Rectal smooth muscle tissue (tissue), 1 donor: ENCODE data around the gene BTBD1.
"Not testable (repeated sequence)": the region's sequence is repeated elsewhere in the genome, so short reads cannot be mapped to it uniquely, and the experiment has no call there.

Source experiments
- H3K27ac ChIP-seq: one replicate; pipeline ENCODE4 v1.7.0; 2013; ENCODE audit warnings: low read depth, low read length, inconsistent platforms
- H3K27me3 ChIP-seq: one replicate; pipeline ENCODE4 v1.7.0; 2013; ENCODE audit warnings: low read length; ENCODE audit not compliant: control insufficient read depth, insufficient read depth
- H3K36me3 ChIP-seq: one replicate; pipeline ENCODE4 v1.7.0; 2013; ENCODE audit warnings: low read length; ENCODE audit not compliant: control insufficient read depth, insufficient read depth
- H3K4me1 ChIP-seq: one replicate; pipeline ENCODE4 v1.7.0; 2013; ENCODE audit warnings: low read length; ENCODE audit not compliant: control insufficient read depth, insufficient read depth
- H3K4me3 ChIP-seq: one replicate; pipeline ENCODE4 v1.7.0; 2013; ENCODE audit warnings: low read length
- H3K9ac ChIP-seq: one replicate; pipeline ENCODE4 v1.7.0; 2013; ENCODE audit warnings: low read length

BTBD1 gene

DNA sequence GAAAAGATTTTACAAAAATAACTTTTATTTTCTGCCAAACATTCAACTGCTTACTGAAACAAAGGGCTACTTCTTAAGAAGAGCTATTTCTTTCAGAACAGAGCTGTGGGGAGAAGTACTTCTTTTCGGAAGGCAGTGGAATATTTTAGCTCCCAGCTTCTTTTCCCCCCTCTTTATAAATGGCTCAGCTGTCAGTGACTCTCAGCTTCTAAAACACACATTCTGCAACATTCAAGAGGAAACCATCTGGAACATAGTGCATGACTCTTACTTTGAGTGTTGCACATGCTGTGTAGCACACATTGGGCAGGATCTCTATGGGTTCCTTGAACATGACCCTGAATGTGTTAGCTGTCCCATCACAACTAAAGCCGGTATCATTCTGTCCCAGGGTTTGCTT lies 48.6 kb downstream of the BTBD1 start:
- no peak overlapping the region for H3K27ac ChIP-seq
- H3K4me3 ChIP-seq, result no peak overlapping the region
- H3K9ac ChIP-seq, result no peak overlapping the region
- H3K27me3 ChIP-seq, result no peaks in the 10 kb centered on the region
- peaks cover 3% of the 10 kb centered on the region for H3K36me3 ChIP-seq
- no peaks in the 10 kb centered on the region for H3K4me1 ChIP-seq

DNA sequence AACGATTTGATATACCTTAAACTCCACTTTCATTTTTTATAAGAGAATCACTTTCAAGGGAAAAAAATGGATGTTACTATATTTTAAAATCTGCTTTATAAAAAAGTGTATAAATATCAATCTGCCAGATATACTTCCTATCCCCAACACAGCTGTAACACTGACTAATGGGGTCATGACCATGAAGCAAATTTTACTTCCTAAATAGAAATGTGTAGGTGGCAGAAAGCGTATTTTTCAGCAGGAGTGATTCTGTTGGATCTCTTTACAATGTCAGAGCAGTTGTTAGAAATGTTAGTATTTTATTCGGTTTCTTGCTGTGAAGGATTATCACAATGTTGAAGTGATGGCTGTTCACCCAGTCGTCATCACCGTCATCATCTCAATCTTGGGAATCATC lies 50.1 kb downstream of the BTBD1 start:
- Histone ChIP-seq H3K27me3 (no peaks in the 10 kb centered on the region), H3K36me3 (peaks cover 3% of the 10 kb centered on the region), H3K9ac (no peak overlapping the region), H3K27ac (no peak overlapping the region), H3K4me3 (no peak overlapping the region), H3K4me1 (peaks cover 8% of the 10 kb centered on the region)

DNA sequence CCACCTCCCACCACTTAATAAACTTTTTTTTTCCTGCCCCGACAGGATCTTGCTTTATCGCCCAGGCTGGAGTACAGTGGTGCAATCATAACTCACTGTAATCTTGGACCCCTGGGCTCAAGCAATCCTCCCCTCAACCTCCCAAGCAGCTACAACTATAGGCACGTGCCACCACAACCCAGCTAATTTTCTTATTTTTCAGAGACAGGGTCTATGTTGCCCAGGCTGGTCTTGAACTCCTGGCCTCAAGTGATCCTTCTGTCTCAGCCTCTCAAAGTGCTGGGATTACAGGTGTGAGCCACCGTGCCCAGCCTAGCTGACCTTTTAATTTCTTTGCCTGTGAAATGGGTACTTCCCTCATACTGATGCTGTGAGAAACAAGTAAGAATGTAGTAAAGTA lies 51.7 kb downstream of the BTBD1 start:
- Histone ChIP-seq H3K9ac (no peak overlapping the region), H3K27ac (no peak overlapping the region), H3K4me3 (no peak overlapping the region), H3K4me1 (peaks cover 12% of the 10 kb centered on the region), H3K27me3 (no peaks in the 10 kb centered on the region), H3K36me3 (peaks cover 3% of the 10 kb centered on the region)

DNA sequence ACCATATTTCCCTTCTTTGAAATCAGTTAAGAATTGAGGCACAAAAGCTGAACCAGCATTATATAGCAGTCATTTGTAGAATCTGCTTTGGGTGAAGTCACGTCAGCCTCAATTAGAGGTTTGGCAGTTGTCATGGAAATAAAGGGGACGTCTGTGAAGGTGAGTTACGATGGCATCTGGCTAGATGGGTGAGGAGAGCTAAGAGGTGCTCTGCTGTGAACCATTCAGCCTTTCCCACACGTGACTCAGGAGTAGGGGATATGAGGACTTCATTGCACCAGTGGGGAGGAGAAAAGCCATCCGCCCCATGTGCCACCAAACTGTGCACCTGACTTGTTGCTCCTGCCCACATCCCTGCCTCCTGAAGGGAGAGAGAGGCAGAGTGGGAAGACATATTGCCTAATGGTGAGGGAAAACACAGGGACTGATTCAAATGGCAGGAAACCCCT lies 52.8 kb downstream of the BTBD1 start:
- Histone ChIP-seq H3K9ac (no peak overlapping the region), H3K4me3 (no peak overlapping the region), H3K36me3 (peaks cover 3% of the 10 kb centered on the region), H3K27ac (no peak overlapping the region), H3K27me3 (no peaks in the 10 kb centered on the region), H3K4me1 (peaks cover 15% of the 10 kb centered on the region)

DNA sequence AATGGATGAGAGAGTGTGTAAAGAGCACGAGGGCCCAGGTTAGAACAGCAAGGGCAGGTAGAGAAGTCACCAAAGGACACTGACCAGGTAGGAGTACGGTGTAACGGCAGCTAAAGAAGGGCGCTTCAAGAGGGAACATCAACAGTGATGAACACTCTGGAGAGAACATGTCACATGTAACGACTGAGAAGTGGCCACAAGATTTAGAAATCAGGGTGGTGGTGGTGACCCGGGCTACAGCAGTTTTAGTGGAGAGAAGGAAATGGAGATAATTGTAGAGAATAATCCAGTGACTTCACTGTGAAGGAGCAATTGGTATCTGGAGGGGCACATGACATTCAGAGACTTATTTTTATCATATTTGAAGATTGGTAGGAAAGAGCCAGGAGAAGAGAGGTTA lies 54.4 kb downstream of the BTBD1 start:
- Histone ChIP-seq H3K36me3 (no peaks in the 10 kb centered on the region), H3K9ac (no peak overlapping the region), H3K4me1 (peaks cover 15% of the 10 kb centered on the region), H3K4me3 (no peak overlapping the region), H3K27me3 (no peaks in the 10 kb centered on the region), H3K27ac (no peak overlapping the region)

DNA sequence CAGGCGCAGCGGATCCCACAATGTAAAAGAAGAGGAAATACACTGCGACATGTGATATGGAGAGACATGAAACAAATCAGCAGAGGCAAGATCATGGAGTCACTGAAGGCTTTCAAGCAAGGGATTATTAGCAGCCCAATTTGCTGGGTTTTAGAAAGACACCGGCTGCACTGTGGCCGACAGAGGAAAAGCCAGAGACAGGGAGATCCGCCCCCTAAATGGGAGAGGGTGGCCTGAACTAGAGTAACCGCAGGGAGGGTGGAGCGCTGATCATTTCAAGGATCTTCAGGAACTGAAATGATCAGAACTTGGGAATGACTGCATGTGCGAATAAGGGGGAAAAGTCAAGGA lies 55.0 kb downstream of the BTBD1 start:
- Histone ChIP-seq H3K9ac (peak overlapping the region; percentile 76), H3K27me3 (no peaks in the 10 kb centered on the region), H3K27ac (peak overlapping the region; percentile 66), H3K4me1 (peaks cover 15% of the 10 kb centered on the region), H3K36me3 (peaks cover 2% of the 10 kb centered on the region), H3K4me3 (peak overlapping the region; percentile 76)

DNA sequence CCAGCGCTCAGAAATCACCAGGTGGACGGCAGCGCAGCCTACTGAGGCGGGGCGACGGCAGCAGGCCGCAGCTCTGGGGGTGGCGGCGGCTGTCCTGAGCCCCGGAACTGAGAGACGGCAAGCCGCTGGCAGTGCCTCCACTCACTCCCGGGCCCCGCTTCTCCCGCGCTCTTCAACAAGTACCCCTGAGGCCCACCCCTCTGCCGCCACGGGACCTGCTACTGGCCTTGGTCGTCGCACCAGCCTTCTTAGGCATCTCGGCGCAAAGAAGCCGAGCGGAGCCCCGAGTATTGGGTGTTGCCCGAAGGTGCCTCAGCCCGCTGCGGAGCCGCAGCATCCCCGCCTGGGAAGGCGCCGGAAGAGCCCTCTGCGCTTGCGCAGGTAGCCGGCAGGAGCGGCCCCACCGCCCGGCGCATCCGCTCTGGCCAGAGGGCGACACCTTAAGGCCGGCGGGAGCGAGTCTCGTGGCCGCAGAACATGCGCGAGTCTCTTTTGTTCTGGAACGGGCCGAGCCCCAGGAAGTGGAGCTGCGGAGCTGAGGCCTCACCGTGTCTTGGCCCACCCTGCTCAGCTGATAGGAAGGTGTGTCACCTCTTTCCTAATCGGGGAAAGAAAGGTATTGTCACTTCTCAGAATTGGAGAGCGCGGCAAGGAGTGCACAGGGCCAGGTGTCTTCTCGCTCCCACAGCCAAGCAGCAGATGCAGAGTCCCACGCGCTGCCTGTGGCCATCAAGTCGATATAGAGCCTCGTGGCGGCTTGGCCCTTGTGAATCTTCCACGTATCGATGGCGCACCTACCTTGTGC lies 55.6 kb downstream of the BTBD1 start, which contains the start of gene C15orf40:
Gene C15orf40, minus strand, starts transcription at position 369 of the 805 bp plus-strand sequence. Its CDS starts 32 bp downstream, at position 337.
- H3K27me3 ChIP-seq, result no peaks in the 10 kb centered on the region
- peaks cover 15% of the 10 kb centered on the region for H3K4me1 ChIP-seq
- peak within 1 kb of the TSS; percentile 76 for H3K9ac ChIP-seq
- peaks cover 3% of the 10 kb centered on the region for H3K36me3 ChIP-seq
- H3K4me3 ChIP-seq, result peak within 1 kb of the TSS; percentile 76
- peak within 1 kb of the TSS; percentile 66 for H3K27ac ChIP-seq

DNA sequence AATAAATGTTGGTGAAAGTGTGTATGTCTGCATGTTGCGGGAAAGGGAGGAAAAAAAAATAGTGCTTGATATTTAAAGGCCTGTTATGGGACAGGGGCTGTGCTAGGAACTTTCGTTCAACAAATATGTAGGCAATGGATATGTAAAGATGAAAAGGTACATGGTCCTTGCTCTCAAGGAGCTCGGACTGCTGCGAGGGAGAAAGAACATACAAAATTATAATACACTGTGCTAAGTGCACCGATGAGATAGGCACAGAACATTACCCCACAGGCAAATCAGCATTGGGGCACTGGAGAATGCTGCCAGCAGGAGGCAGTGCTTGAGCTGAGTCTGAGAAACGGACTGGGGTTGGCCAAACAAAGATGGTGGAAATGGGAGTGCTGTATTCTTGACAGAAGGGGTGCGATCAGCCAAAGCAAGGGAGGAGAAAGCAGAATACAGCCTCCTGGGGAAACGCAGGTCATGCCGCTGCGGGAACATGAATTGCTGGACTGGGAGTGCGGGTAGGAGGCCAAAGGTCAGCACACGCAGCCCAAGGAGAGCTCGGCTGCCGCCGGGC lies 56.3 kb downstream of the BTBD1 start:
- Histone ChIP-seq H3K27ac (peak overlapping the region; percentile 66), H3K36me3 (peaks cover 3% of the 10 kb centered on the region), H3K9ac (peak overlapping the region; percentile 26), H3K4me3 (peak overlapping the region; percentile 76), H3K27me3 (no peaks in the 10 kb centered on the region), H3K4me1 (peaks cover 15% of the 10 kb centered on the region)

DNA sequence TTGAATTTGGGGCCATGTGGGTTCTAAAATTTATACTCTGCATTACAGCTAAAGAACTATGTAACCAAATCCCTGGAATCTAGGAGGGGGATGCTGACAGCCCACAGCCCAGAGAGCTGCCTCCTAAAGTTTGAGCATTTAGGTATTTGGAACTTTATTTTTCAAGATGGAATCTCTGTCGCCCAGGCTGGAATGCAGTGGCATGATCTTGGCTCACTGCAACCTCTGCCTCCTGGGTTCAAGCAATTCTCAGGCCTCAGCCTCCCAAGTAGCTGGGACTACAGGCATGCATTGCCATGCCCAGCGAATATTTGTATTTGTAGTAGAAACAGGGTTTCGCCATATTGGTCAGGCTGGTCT lies 66.4 kb downstream of the BTBD1 start:
- H3K4me1 ChIP-seq, H3K9ac ChIP-seq, H3K4me3 ChIP-seq, H3K36me3 ChIP-seq, H3K27ac ChIP-seq, H3K27me3 ChIP-seq: not testable (repeated sequence)

DNA sequence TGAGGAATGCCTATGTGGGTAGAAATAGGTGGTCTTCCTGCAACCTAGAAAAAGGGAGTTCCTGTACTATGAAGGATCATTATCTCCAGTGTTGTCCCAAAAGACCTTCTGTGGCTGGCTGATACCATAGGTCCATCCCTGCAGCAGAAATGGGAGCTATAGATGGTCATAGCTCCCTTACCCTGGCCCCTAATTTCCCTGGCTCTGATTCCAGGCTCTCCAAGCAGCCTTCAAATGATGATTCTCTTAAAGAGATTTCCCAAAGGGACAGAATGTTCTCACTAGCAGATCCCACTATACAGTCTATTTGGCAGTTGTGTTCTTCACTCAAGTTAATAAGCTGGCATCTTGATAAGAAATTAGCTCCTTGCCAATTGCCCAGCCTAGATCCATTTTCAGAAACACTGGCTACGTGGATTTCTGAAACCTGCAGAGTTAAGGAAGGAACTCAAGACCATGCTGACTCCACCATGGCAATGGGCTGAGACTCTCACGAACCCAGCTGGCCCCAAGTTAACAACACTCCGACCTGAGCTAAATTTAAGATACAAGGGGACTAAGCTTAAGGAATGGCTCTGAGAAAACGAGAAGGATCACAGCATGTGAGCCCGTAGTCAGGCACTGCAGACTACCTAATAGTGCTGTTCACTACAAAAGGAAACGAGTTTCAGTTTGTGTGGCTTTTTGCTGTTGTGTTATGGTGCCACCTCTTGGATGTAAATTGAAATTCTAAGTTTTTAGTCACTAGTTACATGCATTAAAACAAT lies 67.0 kb downstream of the BTBD1 start:
- Histone ChIP-seq H3K4me1 (no peaks in the 10 kb centered on the region), H3K27ac (no peak overlapping the region), H3K36me3 (no peaks in the 10 kb centered on the region), H3K27me3 (no peaks in the 10 kb centered on the region), H3K9ac (no peak overlapping the region), H3K4me3 (peak overlapping the region; percentile 24)

DNA sequence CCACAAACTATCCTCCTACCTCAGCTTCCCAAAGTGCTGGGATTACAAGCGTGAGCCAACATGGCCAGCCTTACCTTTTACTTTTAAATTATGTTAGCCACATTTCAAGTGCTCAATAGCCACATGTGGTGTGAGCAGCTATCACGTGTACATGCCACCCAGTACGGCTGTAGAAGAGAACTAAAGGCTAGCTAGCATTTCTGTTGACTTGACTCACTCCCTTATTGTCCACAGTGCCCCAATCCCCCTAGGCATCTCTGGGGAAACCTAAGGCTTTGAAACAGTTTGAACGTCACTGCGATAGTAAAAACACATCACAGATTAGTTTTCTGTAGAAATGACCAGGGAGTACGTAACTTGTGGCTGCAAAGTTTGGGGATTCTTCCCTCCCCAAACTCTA lies 67.6 kb downstream of the BTBD1 start:
- no peaks in the 10 kb centered on the region for H3K36me3 ChIP-seq
- H3K27me3 ChIP-seq, result no peaks in the 10 kb centered on the region
- no peak overlapping the region for H3K4me3 ChIP-seq
- H3K4me1 ChIP-seq, result no peaks in the 10 kb centered on the region
- no peak overlapping the region for H3K9ac ChIP-seq
- H3K27ac ChIP-seq, result no peak overlapping the region

DNA sequence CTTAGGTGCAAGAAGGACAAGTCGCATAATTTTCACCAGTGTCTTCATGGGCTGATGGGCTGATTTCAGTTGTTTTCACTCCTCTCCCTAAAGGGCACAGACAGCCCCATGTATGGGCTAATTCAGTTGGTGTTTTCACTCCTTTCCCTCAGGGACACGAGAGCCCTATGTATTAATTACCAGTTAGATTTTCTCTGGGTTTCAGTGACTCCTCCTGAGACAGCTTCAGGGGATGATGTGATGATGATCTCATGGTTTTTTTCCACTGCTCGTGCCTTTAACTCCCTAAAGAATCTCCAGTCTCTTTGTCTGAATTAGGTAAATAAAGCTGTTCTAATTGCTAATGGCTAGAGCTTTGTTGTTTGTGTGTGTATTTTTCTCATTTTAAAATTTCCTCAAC lies 71.1 kb downstream of the BTBD1 start:
- Histone ChIP-seq H3K4me1 (no peaks in the 10 kb centered on the region), H3K36me3 (no peaks in the 10 kb centered on the region), H3K27me3 (no peaks in the 10 kb centered on the region), H3K27ac (no peak overlapping the region), H3K4me3 (no peak overlapping the region), H3K9ac (no peak overlapping the region)
